HEK293 (cell line): Measurements from ENCODE around the gene MBD1.
A peak's percentile ranks its signal among the peaks of the same experiment; 100 is the strongest.

Experiments
- CTCF ChIA-PET: fragments of 350-600 bp; formaldehyde crosslinking; extraction: SDS; loops from one replicate; lab custom pipeline; 2021; ENCODE audit warnings: antibody characterized with exemption; lab: Yijun Ruan, JAX
- POLR2A ChIA-PET: fragments of 300-600 bp; formaldehyde crosslinking; extraction: SDS; loops from one replicate; lab custom pipeline; 2020; ENCODE audit warnings: antibody characterized with exemption, inconsistent platforms; lab: Yijun Ruan, JAX
- H3K27ac ChIP-seq: fragments of 200-500 bp; sonication (Bioruptor generic); 2 replicates; pipeline ENCODE4 v1.5.1; 2014; ENCODE audit warnings: low read depth, low read length, control low read depth, inconsistent platforms; ENCODE audit errors: extremely low read depth
- H3K36me3 ChIP-seq, 2 experiments: fragments of 200-500 bp in 1 of 2; sonication (Bioruptor generic) in 1 of 2; 1 replicate in 1 of 2; 2 replicates in 1 of 2; pipeline ENCODE4 v1.5.1; 2014 to 2017; ENCODE audit warnings: inconsistent platforms in 2 of 2, low read length in 2 of 2; ENCODE audit not compliant: control insufficient read depth in 2 of 2, insufficient read depth in 1 of 2
- H3K4me1 ChIP-seq: fragments of 200-500 bp; sonication (Bioruptor generic); 2 replicates; pipeline ENCODE4 v1.5.1; 2014; ENCODE audit warnings: mild to moderate bottlenecking, low read length, inconsistent platforms; ENCODE audit not compliant: control insufficient read depth, insufficient read depth
- H3K4me3 ChIP-seq: 2 replicates; pipeline ENCODE4 v1.5.1; 2011; ENCODE audit warnings: low read depth, mild to moderate bottlenecking, control low read depth, low read length, moderate library complexity
- H3K9me3 ChIP-seq: fragments of 200-500 bp; sonication (Bioruptor generic); 2 replicates; pipeline ENCODE4 v1.5.1; 2014; ENCODE audit warnings: low read depth, low read length, inconsistent platforms; ENCODE audit not compliant: control insufficient read depth, insufficient read depth
- GLIS1 ChIP-seq: fragments of 450-650 bp; formaldehyde crosslinking; IDR thresholded peaks from 2 replicates; pipeline ENCODE4 v1.5.1; 2016; ENCODE audit warnings: missing biosample characterization, missing genetic modification characterization
- SCRT1 ChIP-seq: fragments of 450-650 bp; formaldehyde crosslinking; IDR thresholded peaks from 2 replicates; pipeline ENCODE4 v1.5.1; 2016; ENCODE audit warnings: missing biosample characterization, missing genetic modification characterization, borderline replicate concordance
- SP3 ChIP-seq: fragments of 450-650 bp; formaldehyde crosslinking; IDR thresholded peaks from 2 replicates; pipeline ENCODE4 v1.5.1; 2016; ENCODE audit warnings: missing biosample characterization, missing genetic modification characterization
- ZBTB7A ChIP-seq: fragments of 450-650 bp; formaldehyde crosslinking; IDR thresholded peaks from 2 replicates; pipeline ENCODE4 v1.5.1; 2016; ENCODE audit warnings: low read depth, missing biosample characterization, missing genetic modification characterization
- ZFHX2 ChIP-seq: fragments of 450-650 bp; formaldehyde crosslinking; conservative IDR thresholded peaks from 2 replicates; pipeline ENCODE4 v1.5.1; 2016; ENCODE audit warnings: missing biosample characterization, missing genetic modification characterization
- ZNF155 ChIP-seq: fragments of 450-650 bp; formaldehyde crosslinking; IDR thresholded peaks from 2 replicates; pipeline ENCODE4 v1.5.1; 2016; ENCODE audit warnings: missing biosample characterization, missing genetic modification characterization
- ZNF280D ChIP-seq: fragments of 450-650 bp; formaldehyde crosslinking; IDR thresholded peaks from 2 replicates; pipeline ENCODE4 v1.5.1; 2016; ENCODE audit warnings: missing biosample characterization, missing genetic modification characterization
- ZNF335 ChIP-seq: fragments of 450-650 bp; formaldehyde crosslinking; conservative IDR thresholded peaks from 2 replicates; pipeline ENCODE4 v1.5.1; 2016; ENCODE audit warnings: missing biosample characterization, missing genetic modification characterization
- ZNF747 ChIP-seq: fragments of 450-650 bp; formaldehyde crosslinking; IDR thresholded peaks from 2 replicates; pipeline ENCODE4 v1.5.1; 2016; ENCODE audit warnings: missing biosample characterization, missing genetic modification characterization
- ZNF785 ChIP-seq: fragments of 450-650 bp; formaldehyde crosslinking; IDR thresholded peaks from 2 replicates; pipeline ENCODE4 v1.5.1; 2016; ENCODE audit warnings: missing biosample characterization, missing genetic modification characterization
- TF ChIP-seq, protein P1 (sequence below): fragments of 450-650 bp; formaldehyde crosslinking; optimal IDR thresholded peaks from 2 replicates; pipeline ENCODE3; 2016; ENCODE audit warnings: missing biosample characterization, mild to moderate bottlenecking, missing genetic modification characterization

The MBD1 gene

DNA sequence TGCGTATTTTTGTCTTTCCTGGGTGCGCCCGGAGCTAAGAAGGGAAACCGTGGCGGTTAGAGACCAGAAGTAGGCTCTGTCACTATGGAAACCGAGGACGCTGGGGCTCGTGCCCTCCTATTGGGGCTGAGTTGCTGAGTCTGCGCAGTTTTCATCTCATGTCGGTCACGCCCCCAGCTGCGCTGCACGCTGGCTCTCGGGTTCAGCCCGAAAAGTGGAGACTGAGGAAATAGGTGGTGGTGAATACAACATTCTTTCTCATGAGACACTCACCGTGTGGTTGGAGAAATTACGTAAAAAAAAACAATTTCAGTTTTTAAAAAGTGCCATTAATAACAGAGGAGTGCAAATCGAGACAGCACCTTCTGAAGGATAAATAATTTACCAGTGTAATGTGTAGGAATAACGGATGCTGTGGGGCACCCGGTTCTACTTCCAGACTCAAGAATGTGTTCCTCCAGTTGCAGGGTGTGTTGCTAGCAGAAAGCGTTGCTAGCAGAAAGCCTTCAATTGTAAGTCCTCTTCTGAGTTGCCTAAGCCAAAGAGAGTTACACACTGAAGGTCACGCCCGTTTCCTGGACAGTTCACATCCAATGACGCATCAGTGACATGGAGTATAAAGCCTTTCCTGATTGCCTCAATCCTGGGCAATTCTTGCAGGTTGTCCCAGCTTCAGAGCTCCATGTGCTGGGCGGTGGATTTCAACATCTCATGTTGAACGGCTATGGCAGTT lies 26.6 kb upstream of the MBD1 start (continued):
- TF ChIP-seq ZNF335 (peak; percentile 77), GLIS1 (peak; percentile 57), SP3 (tag by site-specific recombination) (peak; percentile 57)

DNA sequence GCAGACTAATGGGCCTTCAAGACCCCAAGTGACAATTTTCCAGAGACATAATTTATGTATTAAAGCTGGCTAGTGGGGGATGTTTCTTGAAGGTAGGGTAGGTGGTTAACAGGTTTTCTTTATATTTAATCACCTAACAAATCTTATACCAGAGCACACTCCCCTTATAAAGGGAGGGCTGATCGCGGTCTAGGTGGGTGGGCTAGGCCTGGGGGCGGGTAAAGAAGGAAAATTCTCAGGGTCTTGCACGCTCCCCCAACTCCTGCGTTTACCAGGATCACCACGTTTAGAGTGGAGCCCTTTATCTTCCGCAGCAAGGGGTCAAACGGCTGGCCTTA lies 26.0 kb upstream of the MBD1 start:
- POLR2A ChIA-PET, result interaction anchor here (1.5 kb wide), 1 partner anchor 26 kb away, joined by 8 read pairs; the partner anchor contains the start of gene MBD1
- no peaks in the 10 kb centered on the region for H3K9me3 ChIP-seq
- CTCF ChIA-PET, result interaction anchor here (0.7 to 1.0 kb wide), 2 partner anchors 42 to 45 kb away, joined by 3 read pairs; no protein-coding TSS in a partner anchor
- H3K27ac ChIP-seq, result no peak overlapping the region
- no peaks in the 10 kb centered on the region for H3K36me3 ChIP-seq
- TF ChIP-seq ZNF785 (tag by site-specific recombination) (no peak), ZBTB7A (tag by site-specific recombination) (no peak), ZFHX2 (tag by site-specific recombination) (peak; percentile 38)
- peaks cover 6% of the 10 kb centered on the region; the same call in 1 of the 2 replicates for H3K4me1 ChIP-seq
- peak overlapping the region; percentile 30 for H3K4me3 ChIP-seq

DNA sequence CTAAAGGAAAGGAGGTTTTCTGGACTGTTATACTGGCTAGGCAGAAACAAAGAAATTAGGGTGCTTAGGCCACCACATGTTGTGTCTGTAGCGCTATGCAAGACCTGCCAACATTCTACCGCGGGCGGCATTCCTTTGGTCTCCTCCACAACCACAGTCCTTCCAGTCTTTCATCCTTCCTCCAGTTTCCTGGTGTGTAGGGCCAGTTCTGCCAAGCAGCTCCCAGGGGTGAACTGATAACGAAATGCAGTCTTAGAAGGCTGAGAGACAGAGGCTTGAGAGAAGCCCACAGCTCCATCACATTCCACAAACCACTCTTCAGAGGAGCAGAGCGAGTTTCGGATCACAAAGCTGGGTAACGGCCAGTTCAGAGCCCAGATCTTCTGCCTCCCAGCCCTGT lies 25.6 kb upstream of the MBD1 start:
- ChIA-PET POLR2A (interaction anchor here (1.5 kb wide), 1 partner anchor 26 kb away, joined by 8 read pairs; the partner anchor contains the start of gene MBD1), CTCF (interaction anchor here (1.0 kb wide), 1 partner anchor 41 kb away, joined by 3 read pairs; no protein-coding TSS in a partner anchor)
- Histone ChIP-seq H3K4me1 (peaks cover 6% of the 10 kb centered on the region; the same call in 1 of the 2 replicates), H3K27ac (no peak overlapping the region), H3K36me3 (no peaks in the 10 kb centered on the region)
- TF ChIP-seq ZNF155 (tag by site-specific recombination), result no peak
- TF ChIP-seq ZNF280D (tag by site-specific recombination), result no peak
- no peak for TF ChIP-seq SCRT1 (tag by site-specific recombination)
- TF ChIP-seq, all 188 proteins: peak for 0
- H3K4me3 ChIP-seq, result no peak overlapping the region
- H3K9me3 ChIP-seq, result no peaks in the 10 kb centered on the region

GRCh38 chr18:50301074-50301473 lies 19.8 kb upstream of the MBD1 start:
- no peaks in the 10 kb centered on the region for H3K4me1 ChIP-seq
- TF ChIP-seq, protein P1, sequence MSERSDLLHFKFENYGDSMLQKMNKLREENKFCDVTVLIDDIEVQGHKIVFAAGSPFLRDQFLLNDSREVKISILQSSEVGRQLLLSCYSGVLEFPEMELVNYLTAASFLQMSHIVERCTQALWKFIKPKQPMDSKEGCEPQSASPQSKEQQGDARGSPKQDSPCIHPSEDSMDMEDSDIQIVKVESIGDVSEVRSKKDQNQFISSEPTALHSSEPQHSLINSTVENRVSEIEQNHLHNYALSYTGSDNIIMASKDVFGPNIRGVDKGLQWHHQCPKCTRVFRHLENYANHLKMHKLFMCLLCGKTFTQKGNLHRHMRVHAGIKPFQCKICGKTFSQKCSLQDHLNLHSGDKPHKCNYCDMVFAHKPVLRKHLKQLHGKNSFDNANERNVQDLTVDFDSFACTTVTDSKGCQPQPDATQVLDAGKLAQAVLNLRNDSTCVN, result no peak
- TF ChIP-seq ZNF155 (tag by site-specific recombination), result no peak
- TF ChIP-seq ZNF747 (tag by site-specific recombination), result no peak
- H3K4me3 ChIP-seq, result no peak overlapping the region
- ChIA-PET POLR2A (no interaction called here), CTCF (interaction anchor here (0.7 kb wide), 1 partner anchor 12 kb away, joined by 3 read pairs; no protein-coding TSS in a partner anchor)
- no peaks in the 10 kb centered on the region for H3K36me3 ChIP-seq
- no peak overlapping the region for H3K27ac ChIP-seq
- H3K9me3 ChIP-seq, result no peaks in the 10 kb centered on the region
